GM18508 (cell line): Measurements from ENCODE around the gene ZNF839.
"Not testable (repeated sequence)": the region's sequence is repeated elsewhere in the genome, so short reads cannot be mapped to it uniquely, and the experiment has no call there.

Experiments used
- ATAC-seq: cut with Tn5 transposase; IDR thresholded peaks from one replicate; pipeline ENCODE4 v1.9.1; 2021; ENCODE audit warnings: moderate number of reproducible peaks; ENCODE audit not compliant: insufficient read depth, unreplicated experiment

ZNF839 gene

GRCh38 chr14:102333795-102334705 lies 14.5 kb downstream of the ZNF839 start:
- no peak for ATAC-seq

GRCh38 chr14:102335163-102335562 lies 15.6 kb downstream of the ZNF839 start:
- ATAC-seq: no peak

GRCh38 chr14:102338724-102339123 lies 19.2 kb downstream of the ZNF839 start:
- ATAC-seq: no peak

- no peak for ATAC-seq
Observed at GRCh38 chr14:102341566-102341965, 22.0 kb downstream of the ZNF839 start.

GRCh38 chr14:102342238-102342637 lies 22.7 kb downstream of the ZNF839 start:
- ATAC-seq: no peak

GRCh38 chr14:102344084-102344483 lies 24.5 kb downstream of the ZNF839 start:
- ATAC-seq: no peak

GRCh38 chr14:102344485-102344884 lies 24.9 kb downstream of the ZNF839 start:
- ATAC-seq: no peak

GRCh38 chr14:102345232-102345631 lies 25.7 kb downstream of the ZNF839 start:
- ATAC-seq: no peak

GRCh38 chr14:102346645-102347044 lies 27.1 kb downstream of the ZNF839 start:
- ATAC-seq: no peak

GRCh38 chr14:102348376-102348775 lies 28.8 kb downstream of the ZNF839 start:
- no peak for ATAC-seq

- no peak for ATAC-seq
Observed at GRCh38 chr14:102351023-102351422, 31.5 kb downstream of the ZNF839 start.

GRCh38 chr14:102351593-102351992 lies 32.0 kb downstream of the ZNF839 start:
- not testable (repeated sequence) for ATAC-seq

GRCh38 chr14:102352213-102352612 lies 32.7 kb downstream of the ZNF839 start:
- ATAC-seq: no peak

- ATAC-seq: no peak
Observed at GRCh38 chr14:102353126-102353619, 33.6 kb downstream of the ZNF839 start.

GRCh38 chr14:102356280-102356679 lies 36.7 kb downstream of the ZNF839 start:
- no peak for ATAC-seq

- no peak for ATAC-seq
Observed at GRCh38 chr14:102359341-102359740, 39.8 kb downstream of the ZNF839 start.

- no peak for ATAC-seq
Observed at GRCh38 chr14:102360388-102360787, 40.8 kb downstream of the ZNF839 start.

GRCh38 chr14:102362084-102362483 lies 42.5 kb downstream of the ZNF839 start:
- no peak for ATAC-seq

- ATAC-seq: no peak
Observed at GRCh38 chr14:102362545-102363181, 43.1 kb downstream of the ZNF839 start, which contains the start of the genes CINP and TECPR2. TSS of gene CINP (minus strand) at chr14:102362890. CDS start at chr14:102362851, 39 bp downstream. TSS of gene TECPR2 (plus strand) at chr14:102362941. CDS start at chr14:102376722, 13,781 bp downstream.

- ATAC-seq: no peak
Observed at GRCh38 chr14:102363182-102363943, 43.8 kb downstream of the ZNF839 start.
